HL-60 (cell line): ENCODE data around the gene NOS1AP.
A peak's percentile ranks its signal among the peaks of the same experiment; 100 is the strongest.

ENCODE experiments used
- DNase-seq, 2 experiments: peaks; one replicate each; pipeline ENCODE4 v3.0.0-alpha.2; 2010 to 2020; ENCODE audit warnings: low read depth in 1 of 2, low spot score in 1 of 2
- H3K27ac ChIP-seq: fragments of 250-450 bp; sonication (Bioruptor Pico); replicated peaks from 2 replicates; pipeline ENCODE4 v1.5.1; 2020; ENCODE audit warnings: mild to moderate bottlenecking, moderate library complexity
- H3K27me3 ChIP-seq: fragments of 250-450 bp; sonication (Bioruptor Pico); 2 replicates; pipeline ENCODE4 v1.5.1; 2021; ENCODE audit warnings: mild to moderate bottlenecking, moderate library complexity; ENCODE audit not compliant: insufficient read depth, poor library complexity, severe bottlenecking
- H3K4me3 ChIP-seq: replicated peaks from 2 replicates; pipeline ENCODE4 v1.5.1; 2011; ENCODE audit warnings: mild to moderate bottlenecking, control low read depth, low read length; ENCODE audit not compliant: insufficient read depth
- CTCF ChIP-seq: IDR thresholded peaks from one replicate; pipeline ENCODE4 v1.5.1; 2011; ENCODE audit warnings: low read length, control low read depth, inconsistent platforms; ENCODE audit not compliant: insufficient read depth
- GABPA ChIP-seq: IDR thresholded peaks from 2 replicates; pipeline ENCODE4 v1.6.1; 2012; ENCODE audit warnings: low read depth
- POLR2AphosphoS5 ChIP-seq: IDR thresholded peaks from 2 replicates; pipeline ENCODE4 v1.6.1; 2012; ENCODE audit warnings: low read depth
- REST ChIP-seq: IDR thresholded peaks from 2 replicates; pipeline ENCODE4 v1.6.1; 2012; ENCODE audit warnings: low read depth; ENCODE audit not compliant: insufficient replicate concordance
- SPI1 ChIP-seq: IDR thresholded peaks from 2 replicates; pipeline ENCODE4 v1.6.1; 2012; ENCODE audit warnings: low read depth, mild to moderate bottlenecking, borderline replicate concordance
- long read RNA-seq: library from polyadenylated mRNA; unstranded; transcript quantifications from one replicate; pipeline ENCODE4 v2.0.0, GENCODE V29; 2020

The NOS1AP gene
- long read RNA-seq = 0 reads

- DNase-seq = peak; percentile 28 to 70
- TF ChIP-seq POLR2AphosphoS5 (no peak), SPI1 (no peak), CTCF (no peak), REST (no peak)
- H3K27me3 ChIP-seq = peaks cover 39% of the 10 kb centered on the region
- no peak within 1 kb of the TSS for H3K27ac ChIP-seq
- peak within 1 kb of the TSS; percentile 55 for H3K4me3 ChIP-seq
Observed at GRCh38 chr1:162069334-162070093, at the start of gene NOS1AP. Gene NOS1AP (plus strand): TSS chr1:162069691. CDS start chr1:162070178, 487 bp downstream.

GRCh38 chr1:162020150-162020549 lies 49.3 kb upstream of the NOS1AP start:
- TF ChIP-seq CTCF (no peak), GABPA (no peak), REST (no peak), POLR2AphosphoS5 (no peak), SPI1 (no peak)
- Histone ChIP-seq H3K4me3 (no peak overlapping the region), H3K27me3 (peaks cover 3% of the 10 kb centered on the region), H3K27ac (no peak overlapping the region)
- DNase-seq = no peak

- no peak overlapping the region for H3K4me3 ChIP-seq
- H3K27me3 ChIP-seq = peaks cover 3% of the 10 kb centered on the region
- TF ChIP-seq SPI1 (no peak), GABPA (no peak), POLR2AphosphoS5 (no peak), CTCF (no peak), REST (no peak)
- no peak overlapping the region for H3K27ac ChIP-seq
- no peak for DNase-seq
Observed at GRCh38 chr1:162021124-162021523, 48.4 kb upstream of the NOS1AP start.
